ENCODE data around the gene CACNA1C.

DNA sequence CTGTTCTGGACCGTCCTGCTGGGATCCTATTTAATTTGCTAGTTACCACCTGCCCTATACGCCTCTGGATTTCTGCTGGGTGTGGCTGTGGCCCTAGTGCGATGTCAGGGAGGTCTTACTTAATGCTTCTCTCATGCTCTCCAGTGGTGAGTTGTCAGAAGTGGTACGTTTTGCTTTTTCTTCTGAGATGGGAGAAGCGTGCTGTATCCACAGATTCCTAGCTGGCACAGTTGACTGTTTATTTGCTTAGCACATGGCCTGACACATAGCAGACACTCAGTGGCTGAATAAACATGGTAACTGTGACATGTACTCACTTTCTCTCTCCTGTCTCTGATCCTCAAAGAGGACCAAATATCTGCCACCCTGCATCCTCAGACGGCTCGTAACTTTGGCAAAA lies 107.3 kb downstream of the CACNA1C start:
- TF ChIP-seq CTCF (IDR thresholded peaks at IDR 0.05; ENCODE audit: borderline replicate concordance, extremely low read depth, low read length, poor library complexity, severe bottlenecking) (no peak), EZH2 (IDR thresholded peaks at IDR 0.05; ENCODE audit: borderline replicate concordance, low read depth, low read length, severe bottlenecking) (no peak)

Measured in DND-41 (cell line).